ENCODE results near the gene DARS2. TPM values are rescaled to one million over a fixed set of nuclear protein-coding genes. Genes with fewer than 3 reads are reported as not detected.

The DARS2 gene
- total RNA-seq, 1 experiment from 2014 or later = 18.3 TPM

- intact Hi-C loops (cut with micrococcal nuclease; ENCODE audit: unreplicated experiment) = no loop called here
- no peaks in the 10 kb centered on the region for H3K79me2 ChIP-seq (ENCODE audit: low read depth)
- H2AFZ ChIP-seq = no peak overlapping the region
- H3K9me2 ChIP-seq (ENCODE audit: insufficient read depth) = no peaks in the 10 kb centered on the region; the same call in 1 of the 2 replicates
- H3F3A ChIP-seq (ENCODE audit: insufficient read depth, low read depth) = no peaks in the 10 kb centered on the region; the same call in 1 of the 2 replicates
- no peaks in the 10 kb centered on the region for H3K27me3 ChIP-seq (ENCODE audit: insufficient read depth, low read depth)
- ChIA-PET POLR2A (ENCODE audit: unreplicated experiment) (no interaction called here), CTCF (no interaction called here)
- no peaks in the 10 kb centered on the region for H4K20me1 ChIP-seq (ENCODE audit: insufficient read depth)
- H3K27ac ChIP-seq = no peak overlapping the region
- TF ChIP-seq EZH2 (IDR thresholded peaks at IDR 0.05; ENCODE audit: low read depth) = no peak
- no peak for TF ChIP-seq CTCF (conservative IDR thresholded peaks at IDR 0.05)
- H3K9me3 ChIP-seq (ENCODE audit: insufficient read depth, low read depth) = no peaks in the 10 kb centered on the region
- no peak overlapping the region for H3K4me2 ChIP-seq
- H3K4me3 ChIP-seq = no peak overlapping the region
- H3K4me1 ChIP-seq (replicated peaks; ENCODE audit: insufficient read depth) = no peaks in the 10 kb centered on the region
- DNase-seq = no peak
- H3K36me3 ChIP-seq (ENCODE audit: low read depth) = no peaks in the 10 kb centered on the region; the same call in 1 of the 2 replicates
- BruUV-seq (replicated peaks) = no TSS peak
Measured at GRCh38 chr1:173779936-173780335, 44.5 kb upstream of the DARS2 start.

DNA sequence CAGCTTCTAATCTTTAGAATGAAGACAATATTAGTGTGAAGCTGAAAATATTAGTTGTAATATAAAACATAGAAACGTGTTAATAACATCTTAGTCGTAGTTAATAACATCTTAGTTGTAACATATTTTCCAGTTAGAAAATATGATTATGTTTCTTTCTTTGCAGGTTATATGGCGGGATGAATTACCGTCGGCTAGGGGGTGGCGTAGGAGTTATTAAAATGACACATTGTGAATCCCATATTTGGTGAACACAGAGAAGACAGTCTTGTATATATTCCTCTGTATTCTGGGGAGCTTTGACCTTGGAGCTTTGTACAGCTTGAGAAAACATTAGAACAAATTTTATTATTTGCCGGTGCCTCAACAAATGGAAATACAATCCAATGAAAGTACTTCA, 39.5 kb upstream of the DARS2 start:
- Histone ChIP-seq H3F3A (ENCODE audit: insufficient read depth, low read depth) (no peaks in the 10 kb centered on the region; the same call in 1 of the 2 replicates), H3K9me2 (ENCODE audit: insufficient read depth) (no peaks in the 10 kb centered on the region), H3K79me2 (ENCODE audit: low read depth) (no peaks in the 10 kb centered on the region), H2AFZ (no peak overlapping the region), H3K27me3 (ENCODE audit: insufficient read depth, low read depth) (no peaks in the 10 kb centered on the region), H3K27ac (no peak overlapping the region), H3K9me3 (ENCODE audit: insufficient read depth, low read depth) (no peaks in the 10 kb centered on the region), H4K20me1 (ENCODE audit: insufficient read depth) (no peaks in the 10 kb centered on the region), H3K4me3 (no peak overlapping the region), H3K36me3 (ENCODE audit: low read depth) (no peaks in the 10 kb centered on the region; the same call in 1 of the 2 replicates), H3K4me2 (no peak overlapping the region), H3K4me1 (replicated peaks; ENCODE audit: insufficient read depth) (no peaks in the 10 kb centered on the region)
- ChIA-PET CTCF (interaction anchor here (0.6 kb wide), 1 partner anchor 360 kb away, joined by 3 read pairs; no protein-coding TSS in a partner anchor), POLR2A (ENCODE audit: unreplicated experiment) (no interaction called here)
- BruUV-seq (replicated peaks) = no TSS peak
- intact Hi-C loops (cut with micrococcal nuclease; ENCODE audit: unreplicated experiment) = no loop called here
- no peak for TF ChIP-seq CTCF (conservative IDR thresholded peaks at IDR 0.05)
- DNase-seq = no peak

GRCh38 chr1:173789841-173790240, 34.6 kb upstream of the DARS2 start:
- Histone ChIP-seq H3K9me3 (ENCODE audit: insufficient read depth, low read depth) (no peaks in the 10 kb centered on the region), H3K27ac (no peak overlapping the region), H3K4me1 (replicated peaks; ENCODE audit: insufficient read depth) (no peaks in the 10 kb centered on the region), H3K9me2 (ENCODE audit: insufficient read depth) (no peaks in the 10 kb centered on the region), H3K27me3 (ENCODE audit: insufficient read depth, low read depth) (no peaks in the 10 kb centered on the region), H3K4me2 (no peak overlapping the region), H3K36me3 (ENCODE audit: low read depth) (no peaks in the 10 kb centered on the region), H3F3A (ENCODE audit: insufficient read depth, low read depth) (no peaks in the 10 kb centered on the region), H2AFZ (no peak overlapping the region), H4K20me1 (ENCODE audit: insufficient read depth) (no peaks in the 10 kb centered on the region), H3K79me2 (ENCODE audit: low read depth) (no peaks in the 10 kb centered on the region), H3K4me3 (no peak overlapping the region)
- intact Hi-C loops (cut with micrococcal nuclease; ENCODE audit: unreplicated experiment) = no loop called here
- no peak for DNase-seq
- POLR2A ChIA-PET (ENCODE audit: unreplicated experiment) = interaction anchor here (0.7 kb wide), 1 partner anchor 151 kb away, joined by 3 read pairs; no protein-coding TSS in a partner anchor
- TF ChIP-seq EZH2 (IDR thresholded peaks at IDR 0.05; ENCODE audit: low read depth) = no peak
- TF ChIP-seq CTCF (conservative IDR thresholded peaks at IDR 0.05) = no peak
- CTCF ChIA-PET = no interaction called here
- BruUV-seq (replicated peaks) = no TSS peak
